Neural progenitor cell (in vitro differentiated cells): Measurements from ENCODE around the gene CRIP3. TPM values are rescaled to one million over a fixed set of nuclear protein-coding genes. Genes with fewer than 3 reads are reported as not detected.

ENCODE experiments used
- DNase-seq: peaks from one replicate; pipeline ENCODE4 v3.0.0-alpha.2; 2016; ENCODE audit warnings: low spot score
- H2AFZ ChIP-seq: fragments of 200-600 bp; sonication (generic); replicated peaks from 2 replicates; pipeline ENCODE4 v1.6.1; 2016; ENCODE audit warnings: antibody characterized with exemption
- H3F3A ChIP-seq: fragments of 200-600 bp; sonication (generic); 2 replicates; pipeline ENCODE4 v1.6.1; 2016; ENCODE audit warnings: antibody characterized with exemption, low read depth
- H3K27ac ChIP-seq: fragments of 200-600 bp; sonication (generic); 2 replicates; pipeline ENCODE4 v1.5.1; 2016; ENCODE audit warnings: mild to moderate bottlenecking
- H3K27me3 ChIP-seq: fragments of 200-600 bp; sonication (generic); 2 replicates; pipeline ENCODE4 v1.6.1; 2016; ENCODE audit warnings: mild to moderate bottlenecking, moderate library complexity
- H3K36me3 ChIP-seq: fragments of 200-600 bp; sonication (generic); 2 replicates; pipeline ENCODE4 v1.5.1; 2016
- H3K4me1 ChIP-seq: fragments of 200-600 bp; sonication (generic); 2 replicates; pipeline ENCODE4 v1.6.1; 2016; ENCODE audit warnings: mixed run types
- H3K4me2 ChIP-seq: fragments of 200-600 bp; sonication (generic); 2 replicates; pipeline ENCODE4 v1.6.1; 2016
- H3K4me3 ChIP-seq: fragments of 200-600 bp; sonication (generic); 2 replicates; pipeline ENCODE4 v1.5.1; 2016
- H3K79me2 ChIP-seq: fragments of 200-600 bp; sonication (generic); 2 replicates; pipeline ENCODE4 v1.6.1; 2016; ENCODE audit warnings: low read depth
- H3K9ac ChIP-seq: fragments of 200-600 bp; sonication (generic); 2 replicates; pipeline ENCODE4 v1.6.1; 2016
- H3K9me3 ChIP-seq: fragments of 200-600 bp; sonication (generic); 2 replicates; pipeline ENCODE4 v1.5.1; 2016; ENCODE audit warnings: low read depth
- H4K20me1 ChIP-seq: fragments of 200-600 bp; sonication (generic); 2 replicates; pipeline ENCODE4 v1.6.1; 2016; ENCODE audit warnings: low read depth
- H3K27ac Mint-ChIP-seq: 3 replicates; pipeline ENCODE4 v1.8.0; 2021; ENCODE audit warnings: mixed read lengths
- H3K27me3 Mint-ChIP-seq: 2 replicates; pipeline ENCODE4 v1.8.0; 2022; ENCODE audit warnings: low read depth, mild to moderate bottlenecking, inconsistent platforms, moderate library complexity, mixed read lengths; ENCODE audit not compliant: insufficient read depth
- H3K36me3 Mint-ChIP-seq: 3 replicates; pipeline ENCODE4 v1.8.0; 2021; ENCODE audit warnings: mixed read lengths
- H3K4me1 Mint-ChIP-seq: 3 replicates; pipeline ENCODE4 v1.8.0; 2021; ENCODE audit warnings: mixed read lengths
- H3K4me3 Mint-ChIP-seq: 3 replicates; pipeline ENCODE4 v1.8.0; 2021; ENCODE audit warnings: mild to moderate bottlenecking, moderate library complexity, mixed read lengths
- H3K9me3 Mint-ChIP-seq: 3 replicates; pipeline ENCODE4 v1.8.0; 2020; ENCODE audit warnings: mixed read lengths
- EZH2 ChIP-seq: fragments of 200-600 bp; sonication (generic); IDR thresholded peaks from 2 replicates; pipeline ENCODE4 v1.6.1; 2017; ENCODE audit warnings: antibody characterized with exemption, mild to moderate bottlenecking, moderate library complexity
- EZH2phosphoT487 ChIP-seq: fragments of 200-600 bp; sonication (generic); IDR thresholded peaks from 2 replicates; pipeline ENCODE4 v1.6.1; 2017; ENCODE audit warnings: antibody characterized with exemption
- total RNA-seq: library from RNA; depleted of rRNA; stranded (reverse); fragments of >200 nt; gene quantifications from 2 replicates; pipeline ENCODE4 v1.2.3, GENCODE V29; 2015; ENCODE audit warnings: low replicate concordance
- TF ChIP-seq, protein P1 (sequence below): fragments of 200-600 bp; sonication (generic); IDR thresholded peaks from 2 replicates; pipeline ENCODE4 v1.5.1; 2017; ENCODE audit warnings: antibody characterized with exemption, mild to moderate bottlenecking

CRIP3 gene
- total RNA-seq, 1 donor from 2014 or later = 21.3 TPM

- Mint-ChIP-seq H3K4me1 (peaks cover 39% of the 10 kb centered on the region), H3K9me3 (no peaks in the 10 kb centered on the region), H3K4me3 (peak overlapping the region; percentile 55), H3K27me3 (peaks cover 31% of the 10 kb centered on the region), H3K27ac (no peak overlapping the region), H3K36me3 (peaks cover 2% of the 10 kb centered on the region)
- DNase-seq = no peak
- Histone ChIP-seq H3K4me3 (no peak overlapping the region), H3K4me2 (no peak overlapping the region), H3K4me1 (peaks cover 32% of the 10 kb centered on the region), H3K9ac (no peak overlapping the region), H3K27ac (no peak overlapping the region), H3K36me3 (no peaks in the 10 kb centered on the region), H3K79me2 (no peaks in the 10 kb centered on the region), H3F3A (peaks cover 36% of the 10 kb centered on the region), H3K27me3 (peaks cover 40% of the 10 kb centered on the region), H4K20me1 (no peaks in the 10 kb centered on the region), H3K9me3 (no peaks in the 10 kb centered on the region), H2AFZ (no peak overlapping the region)
- TF ChIP-seq, protein P1, sequence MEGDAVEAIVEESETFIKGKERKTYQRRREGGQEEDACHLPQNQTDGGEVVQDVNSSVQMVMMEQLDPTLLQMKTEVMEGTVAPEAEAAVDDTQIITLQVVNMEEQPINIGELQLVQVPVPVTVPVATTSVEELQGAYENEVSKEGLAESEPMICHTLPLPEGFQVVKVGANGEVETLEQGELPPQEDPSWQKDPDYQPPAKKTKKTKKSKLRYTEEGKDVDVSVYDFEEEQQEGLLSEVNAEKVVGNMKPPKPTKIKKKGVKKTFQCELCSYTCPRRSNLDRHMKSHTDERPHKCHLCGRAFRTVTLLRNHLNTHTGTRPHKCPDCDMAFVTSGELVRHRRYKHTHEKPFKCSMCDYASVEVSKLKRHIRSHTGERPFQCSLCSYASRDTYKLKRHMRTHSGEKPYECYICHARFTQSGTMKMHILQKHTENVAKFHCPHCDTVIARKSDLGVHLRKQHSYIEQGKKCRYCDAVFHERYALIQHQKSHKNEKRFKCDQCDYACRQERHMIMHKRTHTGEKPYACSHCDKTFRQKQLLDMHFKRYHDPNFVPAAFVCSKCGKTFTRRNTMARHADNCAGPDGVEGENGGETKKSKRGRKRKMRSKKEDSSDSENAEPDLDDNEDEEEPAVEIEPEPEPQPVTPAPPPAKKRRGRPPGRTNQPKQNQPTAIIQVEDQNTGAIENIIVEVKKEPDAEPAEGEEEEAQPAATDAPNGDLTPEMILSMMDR = no peak
- TF ChIP-seq EZH2phosphoT487 = no peak
These were observed 31.4 kb downstream of the CRIP3 start for GRCh38 chr6:43277306-43277642.

DNA sequence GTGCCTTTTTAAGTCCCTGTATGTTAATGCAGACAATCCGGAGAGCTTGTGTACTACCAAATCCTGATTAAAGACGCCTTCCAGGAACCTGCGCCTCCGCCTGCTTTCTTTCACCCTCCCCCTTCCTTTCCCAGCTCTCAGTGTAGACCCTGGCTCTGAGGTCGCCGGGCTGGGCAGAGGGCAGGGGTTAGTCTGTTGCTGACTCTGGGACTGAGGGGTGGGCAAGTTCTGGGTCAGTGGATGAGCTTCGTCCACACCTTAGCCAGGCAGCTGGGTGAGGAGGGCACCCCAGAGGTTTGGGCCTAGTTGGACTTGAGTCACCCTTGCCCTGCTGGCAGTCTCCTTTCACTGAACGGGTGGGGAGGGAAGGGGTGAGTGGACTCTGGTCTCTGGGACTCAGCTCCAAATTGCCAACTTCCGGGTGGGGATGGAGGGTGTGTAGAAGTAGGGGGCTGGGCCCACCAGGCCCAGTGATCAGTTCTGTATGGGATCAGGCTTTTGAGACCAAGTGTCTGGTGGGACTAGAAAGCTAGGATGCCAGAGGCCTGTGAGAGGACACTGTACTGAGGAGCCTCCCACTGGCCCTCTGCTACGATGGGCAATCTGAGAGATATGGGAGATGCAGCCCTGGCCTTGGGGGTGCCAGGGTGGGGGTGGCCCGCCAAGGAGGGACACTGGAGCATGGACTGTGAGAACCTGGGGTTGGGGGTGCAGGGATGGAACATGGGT lies 31.9 kb downstream of the CRIP3 start:
- peaks cover 36% of the 10 kb centered on the region for H3F3A ChIP-seq
- peak overlapping the region; percentile 69 for H3K4me3 ChIP-seq
- peaks cover 38% of the 10 kb centered on the region for H3K4me1 Mint-ChIP-seq
- H3K36me3 Mint-ChIP-seq = no peaks in the 10 kb centered on the region
- TF ChIP-seq EZH2 = no peak
- H3K4me3 Mint-ChIP-seq = peak overlapping the region; percentile 43
- H3K27me3 Mint-ChIP-seq = peaks cover 32% of the 10 kb centered on the region
- H3K27me3 ChIP-seq = peaks cover 45% of the 10 kb centered on the region
- peak; percentile 61 for DNase-seq
- no peaks in the 10 kb centered on the region for H3K36me3 ChIP-seq
- H3K27ac ChIP-seq = no peak overlapping the region
- no peak overlapping the region for H3K27ac Mint-ChIP-seq
- H3K9ac ChIP-seq = no peak overlapping the region
- H3K9me3 Mint-ChIP-seq = no peaks in the 10 kb centered on the region
- H3K4me1 ChIP-seq = peaks cover 32% of the 10 kb centered on the region
- peak overlapping the region; percentile 90 for H2AFZ ChIP-seq
- H4K20me1 ChIP-seq = no peaks in the 10 kb centered on the region
- peak overlapping the region; percentile 88 for H3K4me2 ChIP-seq
- no peaks in the 10 kb centered on the region for H3K9me3 ChIP-seq
- H3K79me2 ChIP-seq = no peaks in the 10 kb centered on the region

DNA sequence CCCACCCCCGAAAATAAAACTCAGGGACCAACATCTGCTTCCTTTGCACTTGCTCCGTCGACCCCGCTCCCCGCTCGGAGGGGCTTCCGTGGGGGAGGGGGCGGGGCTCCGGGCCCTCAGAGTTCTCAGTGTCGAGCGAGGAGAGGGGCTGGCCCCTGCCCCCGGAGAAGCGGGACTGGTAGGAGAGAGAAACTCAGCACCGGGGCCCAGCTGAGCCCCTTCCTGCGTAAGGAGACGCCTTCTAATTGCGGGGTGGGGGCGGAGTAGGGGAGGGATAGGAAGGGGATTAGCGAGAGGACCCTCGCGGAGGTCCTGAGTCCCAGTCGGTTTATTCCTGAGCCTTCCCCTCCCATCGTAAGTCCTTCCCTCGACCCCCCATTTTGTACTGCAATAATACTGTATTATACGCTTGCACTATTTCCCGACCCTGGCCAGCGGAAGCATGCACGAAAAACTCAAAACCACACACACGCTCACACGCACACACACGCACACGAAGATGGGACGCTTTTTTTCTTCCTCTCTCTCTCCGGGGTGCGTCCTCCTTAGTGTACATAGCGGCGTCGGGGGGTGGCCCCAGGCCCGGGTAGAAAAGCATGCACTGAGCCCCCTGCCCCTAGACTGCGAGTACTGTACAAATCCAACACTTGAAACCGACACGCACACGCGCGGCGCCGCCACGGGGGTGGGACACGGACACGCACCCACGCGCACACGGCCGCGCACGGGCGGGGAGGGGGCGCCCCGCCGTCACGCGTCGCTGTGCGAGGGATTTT lies 32.6 kb downstream of the CRIP3 start:
- TF ChIP-seq, protein P1 = no peak
- TF ChIP-seq EZH2 = peak; percentile 51
- TF ChIP-seq EZH2phosphoT487 = no peak
- H3K4me3 ChIP-seq = peak overlapping the region; percentile 69
- peaks cover 36% of the 10 kb centered on the region for H3K4me1 Mint-ChIP-seq
- no peak overlapping the region for H3K27ac ChIP-seq
- peak overlapping the region; percentile 90 for H2AFZ ChIP-seq
- peaks cover 33% of the 10 kb centered on the region for H3K27me3 Mint-ChIP-seq
- peak overlapping the region; percentile 76 for H3K4me3 Mint-ChIP-seq
- H3K36me3 Mint-ChIP-seq = no peaks in the 10 kb centered on the region
- peak overlapping the region; percentile 88 for H3K4me2 ChIP-seq
- H3K79me2 ChIP-seq = no peaks in the 10 kb centered on the region
- H3K4me1 ChIP-seq = peaks cover 32% of the 10 kb centered on the region
- peaks cover 36% of the 10 kb centered on the region for H3F3A ChIP-seq
- DNase-seq = peak; percentile 75
- H3K9ac ChIP-seq = no peak overlapping the region
- H3K9me3 ChIP-seq = no peaks in the 10 kb centered on the region
- peaks cover 45% of the 10 kb centered on the region for H3K27me3 ChIP-seq
- H3K27ac Mint-ChIP-seq = peak overlapping the region; percentile 0
- H3K36me3 ChIP-seq = no peaks in the 10 kb centered on the region
- H4K20me1 ChIP-seq = no peaks in the 10 kb centered on the region
- H3K9me3 Mint-ChIP-seq = no peaks in the 10 kb centered on the region
